ENCODE results near the gene COQ7. TPM values are rescaled to one million over a fixed set of nuclear protein-coding genes. Genes with fewer than 3 reads are reported as not detected.

The COQ7 gene
- total RNA-seq, 2 donors from 2014 or later: 28.4 to 39.0 TPM

DNA sequence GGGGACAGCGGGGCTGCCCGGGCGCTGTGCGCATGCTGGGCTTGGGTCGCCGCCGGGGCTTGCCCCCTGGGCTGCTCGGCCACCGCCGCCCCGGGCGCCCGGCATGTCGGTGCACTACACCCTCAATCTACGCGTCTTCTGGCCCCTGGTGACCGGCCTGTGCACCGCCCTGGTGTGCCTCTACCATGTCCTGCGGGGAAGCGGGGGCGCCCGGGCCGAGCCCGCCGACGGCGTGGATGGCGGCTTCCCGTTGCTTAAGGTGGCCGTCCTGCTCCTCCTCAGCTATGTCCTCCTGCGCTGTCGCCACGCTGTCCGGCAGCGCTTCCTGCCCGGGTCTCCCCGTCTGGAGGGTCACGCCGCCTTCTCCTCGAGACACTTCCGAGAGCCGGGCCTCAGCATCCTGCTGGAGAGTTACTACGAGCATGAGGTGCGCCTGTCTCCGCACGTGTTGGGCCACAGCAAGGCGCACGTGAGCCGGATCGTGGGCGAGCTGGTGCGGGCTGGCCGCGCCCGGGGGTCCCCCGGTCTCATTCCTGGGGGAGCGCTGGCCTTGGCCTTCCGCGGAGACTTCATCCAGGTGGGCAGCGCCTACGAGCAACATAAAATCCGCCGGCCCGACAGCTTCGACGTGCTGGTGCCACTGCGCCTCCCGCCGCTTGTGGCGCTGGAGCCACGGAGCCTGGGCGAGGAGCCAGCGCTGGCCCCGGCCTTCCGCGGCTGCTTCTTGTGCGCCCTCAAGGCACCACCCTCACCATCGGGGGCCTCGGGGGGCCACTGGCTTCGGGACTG lies 47.1 kb downstream of the COQ7 start:
- intact Hi-C loops (cut with DNase I): no loop called here
- Histone ChIP-seq H3K36me3 (no peaks in the 10 kb centered on the region), H3K4me3 (peak overlapping the region; percentile 79), H3K9me3 (no peaks in the 10 kb centered on the region), H3K9ac (ENCODE audit: low read depth in 2 of 2, low read length in 2 of 2) (peak overlapping the region; percentile 74 to 96), H3K4me1 (peaks cover 21% of the 10 kb centered on the region), H3K27ac (peak overlapping the region; percentile 94), H3K27me3 (no peaks in the 10 kb centered on the region)
- DNase-seq: peak; percentile 72
- TF ChIP-seq, protein P1, sequence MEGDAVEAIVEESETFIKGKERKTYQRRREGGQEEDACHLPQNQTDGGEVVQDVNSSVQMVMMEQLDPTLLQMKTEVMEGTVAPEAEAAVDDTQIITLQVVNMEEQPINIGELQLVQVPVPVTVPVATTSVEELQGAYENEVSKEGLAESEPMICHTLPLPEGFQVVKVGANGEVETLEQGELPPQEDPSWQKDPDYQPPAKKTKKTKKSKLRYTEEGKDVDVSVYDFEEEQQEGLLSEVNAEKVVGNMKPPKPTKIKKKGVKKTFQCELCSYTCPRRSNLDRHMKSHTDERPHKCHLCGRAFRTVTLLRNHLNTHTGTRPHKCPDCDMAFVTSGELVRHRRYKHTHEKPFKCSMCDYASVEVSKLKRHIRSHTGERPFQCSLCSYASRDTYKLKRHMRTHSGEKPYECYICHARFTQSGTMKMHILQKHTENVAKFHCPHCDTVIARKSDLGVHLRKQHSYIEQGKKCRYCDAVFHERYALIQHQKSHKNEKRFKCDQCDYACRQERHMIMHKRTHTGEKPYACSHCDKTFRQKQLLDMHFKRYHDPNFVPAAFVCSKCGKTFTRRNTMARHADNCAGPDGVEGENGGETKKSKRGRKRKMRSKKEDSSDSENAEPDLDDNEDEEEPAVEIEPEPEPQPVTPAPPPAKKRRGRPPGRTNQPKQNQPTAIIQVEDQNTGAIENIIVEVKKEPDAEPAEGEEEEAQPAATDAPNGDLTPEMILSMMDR (IDR thresholded peaks at IDR 0.05): no peak

DNA sequence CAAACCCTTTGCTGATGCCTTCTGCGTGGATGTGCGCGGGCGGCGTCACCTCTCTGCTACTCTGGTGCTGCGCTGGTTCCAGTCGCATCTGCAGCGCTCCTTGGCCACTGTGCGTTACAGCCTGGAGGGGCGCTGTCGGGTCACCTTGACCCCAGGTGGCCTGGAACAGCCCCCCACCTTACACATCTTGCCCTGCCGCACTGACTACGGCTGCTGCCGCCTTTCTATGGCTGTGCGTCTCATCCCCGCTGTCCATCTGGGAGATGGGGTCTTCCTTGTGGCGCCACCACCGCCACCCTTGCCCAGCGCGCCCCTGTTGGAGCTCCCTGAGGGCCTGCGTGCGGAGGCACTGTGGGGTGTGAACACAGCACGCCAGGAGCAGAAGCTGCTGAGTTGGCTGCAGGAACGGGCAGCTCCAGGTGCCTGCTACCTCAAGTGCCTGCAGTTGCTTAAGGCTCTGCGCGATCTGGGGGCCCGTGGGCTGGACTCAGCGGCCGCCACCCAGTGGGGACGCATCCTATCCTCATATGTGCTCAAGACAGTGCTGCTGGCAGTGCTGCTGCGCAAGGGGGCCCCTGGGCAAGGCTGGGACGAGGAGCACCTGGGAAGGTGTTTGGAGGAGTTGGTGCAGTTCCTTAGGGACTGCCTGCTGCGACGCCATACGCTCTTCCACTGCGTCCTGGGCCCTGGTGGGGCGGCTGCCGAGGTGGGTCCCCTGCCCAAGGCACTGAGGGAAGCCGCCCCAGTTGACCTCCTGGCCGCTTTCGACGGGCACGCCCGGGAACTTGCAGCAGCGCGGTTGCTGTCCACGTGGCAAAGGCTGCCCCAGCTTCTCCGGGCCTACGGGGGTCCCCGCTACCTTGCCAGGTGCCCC lies 48.0 kb downstream of the COQ7 start:
- H3K4me3 ChIP-seq: peak overlapping the region; percentile 79
- peaks cover 21% of the 10 kb centered on the region for H3K4me1 ChIP-seq
- H3K27me3 ChIP-seq: no peaks in the 10 kb centered on the region
- H3K36me3 ChIP-seq: no peaks in the 10 kb centered on the region
- H3K9me3 ChIP-seq: no peaks in the 10 kb centered on the region
- intact Hi-C loops (cut with DNase I): no loop called here
- peak overlapping the region; percentile 94 for H3K27ac ChIP-seq
- TF ChIP-seq, protein P1 (IDR thresholded peaks at IDR 0.05): no peak
- H3K9ac ChIP-seq (ENCODE audit: low read depth in 2 of 2, low read length in 2 of 2): peak overlapping the region; percentile 38 to 74
- no peak for DNase-seq

DNA sequence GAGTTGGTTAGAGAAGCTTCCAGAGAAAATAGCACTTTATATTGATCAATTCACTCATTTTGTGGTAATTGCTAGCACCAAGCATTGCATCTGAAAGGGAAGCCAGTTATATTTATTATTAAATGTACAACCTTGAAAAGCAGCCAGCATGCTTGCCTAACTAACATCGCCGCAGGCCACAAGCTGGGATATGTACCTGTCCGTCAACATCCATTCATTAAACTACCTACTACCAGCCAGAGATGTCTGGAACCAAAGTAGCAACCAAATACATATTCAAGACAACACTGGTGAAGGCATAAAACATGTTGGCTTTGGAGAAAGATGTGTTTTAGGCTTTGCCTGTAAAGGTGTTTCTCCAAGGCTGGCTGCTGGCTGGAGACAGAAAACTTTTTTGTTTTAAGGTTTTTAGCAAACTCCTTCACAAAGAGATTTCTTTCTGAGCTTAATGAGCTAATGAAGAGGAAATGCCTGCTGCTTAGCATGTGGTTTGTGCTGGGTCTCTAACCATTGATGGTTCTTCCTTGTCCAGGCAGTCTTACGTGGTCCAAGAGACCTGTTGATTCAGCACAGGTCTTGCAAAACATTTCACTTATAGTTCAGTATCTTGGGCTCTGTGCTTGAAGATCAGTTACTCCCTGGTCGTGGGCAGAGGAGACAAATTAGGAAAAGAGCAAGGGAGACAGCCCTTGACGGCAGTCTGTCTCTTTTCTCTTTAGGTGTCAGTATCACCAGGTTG lies 49.5 kb downstream of the COQ7 start:
- intact Hi-C loops (cut with DNase I): no loop called here
- peak overlapping the region; percentile 69 for H3K27ac ChIP-seq
- no peaks in the 10 kb centered on the region for H3K36me3 ChIP-seq
- H3K4me3 ChIP-seq: no peak overlapping the region
- no peak overlapping the region for H3K9ac ChIP-seq (ENCODE audit: low read depth in 2 of 2, low read length in 2 of 2)
- DNase-seq: no peak
- no peaks in the 10 kb centered on the region for H3K27me3 ChIP-seq
- TF ChIP-seq, protein P1 (IDR thresholded peaks at IDR 0.05): no peak
- peaks cover 21% of the 10 kb centered on the region for H3K4me1 ChIP-seq
- H3K9me3 ChIP-seq: no peaks in the 10 kb centered on the region

DNA sequence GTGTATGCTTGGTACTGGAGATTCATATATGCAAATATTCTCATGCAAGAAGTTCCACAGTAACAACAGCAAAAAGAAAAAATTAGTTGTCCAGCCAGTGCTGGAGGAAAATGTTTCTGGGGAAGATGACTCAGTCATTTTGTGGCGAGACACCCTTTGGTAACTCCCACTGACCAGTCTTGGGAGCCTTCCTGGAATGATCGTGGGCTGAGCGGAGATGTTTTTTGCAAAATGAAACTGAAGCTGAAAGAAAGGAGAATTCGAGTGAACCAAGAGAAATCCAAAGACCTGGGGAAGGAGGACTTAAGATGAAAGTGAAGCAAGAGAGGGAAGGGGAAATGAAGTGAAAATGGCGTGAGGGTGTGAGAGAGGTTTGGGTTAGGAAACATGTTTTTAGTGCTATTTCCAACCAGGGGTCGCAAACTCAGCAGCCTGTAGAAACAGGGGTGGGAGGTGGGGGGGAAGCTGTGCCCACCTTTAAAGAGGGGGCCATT lies 51.6 kb downstream of the COQ7 start:
- Histone ChIP-seq H3K4me1 (peaks cover 21% of the 10 kb centered on the region), H3K9ac (ENCODE audit: low read depth in 2 of 2, low read length in 2 of 2) (peak overlapping the region in 1 of 2 donors; percentile 3), H3K9me3 (no peaks in the 10 kb centered on the region), H3K27me3 (no peaks in the 10 kb centered on the region), H3K36me3 (no peaks in the 10 kb centered on the region), H3K27ac (peak overlapping the region; percentile 69), H3K4me3 (peak overlapping the region; percentile 8)
- intact Hi-C loops (cut with DNase I): no loop called here
- no peak for DNase-seq
- TF ChIP-seq, protein P1 (IDR thresholded peaks at IDR 0.05): no peak

DNA sequence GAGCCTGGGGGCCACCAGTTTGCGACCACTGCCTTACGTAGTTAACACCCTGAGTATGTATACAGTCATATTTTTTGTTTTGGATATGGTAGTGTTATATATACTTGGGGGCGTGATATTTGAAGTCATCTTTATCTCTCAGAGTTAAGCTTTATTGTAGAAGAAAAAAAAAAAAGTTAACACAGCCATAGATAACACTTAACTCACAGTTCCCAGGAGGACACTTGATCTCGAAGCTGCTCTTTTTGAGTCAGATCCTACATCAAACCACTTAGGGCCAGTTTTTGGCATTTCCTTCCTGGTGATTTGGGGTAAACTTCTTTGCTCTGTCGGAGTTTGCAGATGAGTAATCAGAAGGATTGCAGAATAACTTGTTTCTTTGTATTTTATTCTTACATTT lies 52.1 kb downstream of the COQ7 start:
- H3K36me3 ChIP-seq: no peaks in the 10 kb centered on the region
- H3K27me3 ChIP-seq: no peaks in the 10 kb centered on the region
- peak overlapping the region in 1 of 2 donors; percentile 3 for H3K9ac ChIP-seq (ENCODE audit: low read depth in 2 of 2, low read length in 2 of 2)
- intact Hi-C loops (cut with DNase I): no loop called here
- peak overlapping the region; percentile 69 for H3K27ac ChIP-seq
- TF ChIP-seq, protein P1 (IDR thresholded peaks at IDR 0.05): no peak
- no peaks in the 10 kb centered on the region for H3K9me3 ChIP-seq
- H3K4me1 ChIP-seq: peaks cover 21% of the 10 kb centered on the region
- peak overlapping the region; percentile 8 for H3K4me3 ChIP-seq
- no peak for DNase-seq
